Measurements from ENCODE around the gene TMEM9. TPM values are rescaled to one million over a fixed set of nuclear protein-coding genes. Genes with fewer than 3 reads are reported as not detected.

Gene TMEM9
- total and polyA plus RNA-seq, 2 experiments from 2014 or later = 99.4 to 104 TPM

- no peak for DNase-seq (ENCODE audit: low spot score)
- TF ChIP-seq EZH2phosphoT487 (IDR thresholded peaks at IDR 0.05; ENCODE audit: low read depth, severe bottlenecking, unreplicated experiment) = no peak
- TF ChIP-seq EZH2 (IDR thresholded peaks at IDR 0.05; ENCODE audit: borderline replicate concordance) = no peak
- TF ChIP-seq, protein P1, sequence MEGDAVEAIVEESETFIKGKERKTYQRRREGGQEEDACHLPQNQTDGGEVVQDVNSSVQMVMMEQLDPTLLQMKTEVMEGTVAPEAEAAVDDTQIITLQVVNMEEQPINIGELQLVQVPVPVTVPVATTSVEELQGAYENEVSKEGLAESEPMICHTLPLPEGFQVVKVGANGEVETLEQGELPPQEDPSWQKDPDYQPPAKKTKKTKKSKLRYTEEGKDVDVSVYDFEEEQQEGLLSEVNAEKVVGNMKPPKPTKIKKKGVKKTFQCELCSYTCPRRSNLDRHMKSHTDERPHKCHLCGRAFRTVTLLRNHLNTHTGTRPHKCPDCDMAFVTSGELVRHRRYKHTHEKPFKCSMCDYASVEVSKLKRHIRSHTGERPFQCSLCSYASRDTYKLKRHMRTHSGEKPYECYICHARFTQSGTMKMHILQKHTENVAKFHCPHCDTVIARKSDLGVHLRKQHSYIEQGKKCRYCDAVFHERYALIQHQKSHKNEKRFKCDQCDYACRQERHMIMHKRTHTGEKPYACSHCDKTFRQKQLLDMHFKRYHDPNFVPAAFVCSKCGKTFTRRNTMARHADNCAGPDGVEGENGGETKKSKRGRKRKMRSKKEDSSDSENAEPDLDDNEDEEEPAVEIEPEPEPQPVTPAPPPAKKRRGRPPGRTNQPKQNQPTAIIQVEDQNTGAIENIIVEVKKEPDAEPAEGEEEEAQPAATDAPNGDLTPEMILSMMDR (IDR thresholded peaks at IDR 0.05; ENCODE audit: poor library complexity) = no peak
These were observed 15.9 kb downstream of the TMEM9 start for GRCh38 chr1:201138311-201138840.

GRCh38 chr1:201137579-201138310 lies 16.5 kb downstream of the TMEM9 start:
- WGBS (ENCODE audit: low lambda C conversion rate, missing lambda C conversion rate) = 79% methylated on average over 6 of the region's 6 CpGs
- peak; percentile 69 for DNase-seq (ENCODE audit: low spot score)

More at GRCh38 chr1:201138311-201138840, 15.9 kb downstream of the TMEM9 start:
- no peaks in the 10 kb centered on the region for H3K9me2 ChIP-seq (replicated peaks; ENCODE audit: insufficient read depth)
- H3K36me3 ChIP-seq (replicated peaks; ENCODE audit: insufficient read depth, low read depth) = no peaks in the 10 kb centered on the region
- no peaks in the 10 kb centered on the region for H3K27me3 ChIP-seq
- no peaks in the 10 kb centered on the region for H3K79me2 ChIP-seq
- no peaks in the 10 kb centered on the region for H3K9me3 ChIP-seq (ENCODE audit: low read depth)
- H3K4me3 ChIP-seq = no peak overlapping the region
- no peaks in the 10 kb centered on the region for H4K20me1 ChIP-seq (ENCODE audit: insufficient read depth, poor library complexity, severe bottlenecking)
- no peak overlapping the region for H3K4me2 ChIP-seq
- no peak overlapping the region for H3K27ac ChIP-seq
- peaks cover 12% of the 10 kb centered on the region for H3K4me1 ChIP-seq (ENCODE audit: insufficient read depth)
- H2AFZ ChIP-seq = no peak overlapping the region
- WGBS (ENCODE audit: low lambda C conversion rate, missing lambda C conversion rate) = 77% methylated on average over 6 of the region's 6 CpGs

GRCh38 chr1:201137024-201137392 lies 17.3 kb downstream of the TMEM9 start:
- no peak overlapping the region for H3K4me2 ChIP-seq
- no peak overlapping the region for H2AFZ ChIP-seq
- H3K27ac ChIP-seq = no peak overlapping the region
- no peaks in the 10 kb centered on the region for H4K20me1 ChIP-seq (ENCODE audit: insufficient read depth, poor library complexity, severe bottlenecking)
- H3K9me3 ChIP-seq (ENCODE audit: low read depth) = no peaks in the 10 kb centered on the region
- no peak overlapping the region for H3K4me3 ChIP-seq
- H3K79me2 ChIP-seq = no peaks in the 10 kb centered on the region
- no peaks in the 10 kb centered on the region for H3K27me3 ChIP-seq
- TF ChIP-seq EZH2phosphoT487 (IDR thresholded peaks at IDR 0.05; ENCODE audit: low read depth, severe bottlenecking, unreplicated experiment) = no peak
- TF ChIP-seq, protein P1 (IDR thresholded peaks at IDR 0.05; ENCODE audit: poor library complexity) = no peak
- 89% methylated on average over 7 of the region's 7 CpGs for WGBS (ENCODE audit: low lambda C conversion rate, missing lambda C conversion rate)
- peaks cover 12% of the 10 kb centered on the region for H3K4me1 ChIP-seq (ENCODE audit: insufficient read depth)
- no peak for DNase-seq (ENCODE audit: low spot score)
- no peaks in the 10 kb centered on the region for H3K9me2 ChIP-seq (replicated peaks; ENCODE audit: insufficient read depth)
- no peaks in the 10 kb centered on the region for H3K36me3 ChIP-seq (replicated peaks; ENCODE audit: insufficient read depth, low read depth)

More at GRCh38 chr1:201137579-201138310, 16.5 kb downstream of the TMEM9 start:
- no peak overlapping the region for H3K4me2 ChIP-seq
- no peaks in the 10 kb centered on the region for H3K9me3 ChIP-seq (ENCODE audit: low read depth)
- no peaks in the 10 kb centered on the region for H3K36me3 ChIP-seq (replicated peaks; ENCODE audit: insufficient read depth, low read depth)
- no peaks in the 10 kb centered on the region for H3K9me2 ChIP-seq (replicated peaks; ENCODE audit: insufficient read depth)
- no peaks in the 10 kb centered on the region for H3K27me3 ChIP-seq
- H3K79me2 ChIP-seq = no peaks in the 10 kb centered on the region
- no peaks in the 10 kb centered on the region for H4K20me1 ChIP-seq (ENCODE audit: insufficient read depth, poor library complexity, severe bottlenecking)
- H3K4me1 ChIP-seq (ENCODE audit: insufficient read depth) = peaks cover 12% of the 10 kb centered on the region
- TF ChIP-seq, protein P1 (IDR thresholded peaks at IDR 0.05; ENCODE audit: poor library complexity) = no peak
- TF ChIP-seq EZH2 (IDR thresholded peaks at IDR 0.05; ENCODE audit: borderline replicate concordance) (no peak), EZH2phosphoT487 (IDR thresholded peaks at IDR 0.05; ENCODE audit: low read depth, severe bottlenecking, unreplicated experiment) (no peak)
- no peak overlapping the region for H2AFZ ChIP-seq
- peak overlapping the region; percentile 58 for H3K27ac ChIP-seq
- H3K4me3 ChIP-seq = no peak overlapping the region
